OCI-LY1 (cell line): ENCODE measurements around the gene PROCA1.

ENCODE experiments used
- CTCF ChIP-seq: fragments of 200-600 bp; sonication (generic), shearing (Covaris generic); IDR thresholded peaks from 2 replicates; pipeline ENCODE4 v1.5.1; 2017; ENCODE audit warnings: mild to moderate bottlenecking, antibody characterized with exemption, low read length, moderate library complexity, mixed read lengths
- EZH2 ChIP-seq: fragments of 200-600 bp; sonication (generic), shearing (Covaris generic); IDR thresholded peaks from 2 replicates; pipeline ENCODE4 v1.8.0; 2017; ENCODE audit warnings: borderline replicate concordance, mixed run types, mild to moderate bottlenecking, antibody characterized with exemption, low read length, moderate library complexity, mixed read lengths

GRCh38 chr17:28759256-28759865, 47.7 kb upstream of the PROCA1 start:
- TF ChIP-seq CTCF (no peak), EZH2 (no peak)
